Activated CD4-positive, alpha-beta T cell treated with anti-CD3 and anti-CD28 coated beads, Interleukin-2, amount 50 U/mL, for 48 hours (primary cell): ENCODE results near the gene ARHGAP30.

ENCODE experiments used
- DNase-seq, 2 experiments: peaks; one replicate each; pipeline ENCODE4 v3.0.0-alpha.2; 2020

Gene ARHGAP30

DNA sequence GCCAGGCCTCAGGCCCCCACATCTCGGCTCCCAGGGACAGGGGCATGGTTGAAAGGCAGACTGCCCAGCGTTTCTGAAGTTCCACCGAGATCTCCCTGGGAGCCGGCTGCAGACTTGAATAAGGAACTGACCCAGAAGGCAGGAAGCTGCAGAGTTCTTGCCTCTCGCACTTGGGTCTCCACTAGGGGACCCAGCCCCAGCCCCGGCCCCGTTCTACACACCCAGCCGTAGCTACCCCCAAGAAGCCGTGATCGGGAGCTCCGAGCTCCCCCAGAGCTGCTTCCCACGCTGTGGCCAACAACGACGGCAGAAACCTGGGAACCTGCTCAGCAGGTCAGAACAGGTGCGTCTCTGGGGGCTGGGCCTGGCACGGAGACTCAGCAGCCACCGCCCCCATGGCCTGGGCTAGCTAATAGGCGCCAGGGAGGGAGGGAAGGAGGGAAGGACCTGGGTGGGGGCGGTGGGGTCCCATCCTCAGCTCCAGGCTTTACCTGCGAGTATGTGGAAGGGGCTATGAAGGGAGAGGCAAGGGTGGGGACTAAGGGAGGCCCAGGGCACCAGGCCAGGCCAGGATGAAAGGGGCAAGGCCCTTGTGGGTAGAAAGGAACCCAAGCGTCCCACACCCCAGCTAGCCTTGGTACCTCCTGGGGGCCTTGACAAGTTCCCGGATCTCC is 19.7 kb upstream of the ARHGAP30 start, which contains the start of gene NECTIN4:
NECTIN4 (minus strand) TSS at position 308 of the 674 bp plus-strand sequence; CDS start at position 46, 262 bp downstream.
- DNase-seq, result no peak

DNA sequence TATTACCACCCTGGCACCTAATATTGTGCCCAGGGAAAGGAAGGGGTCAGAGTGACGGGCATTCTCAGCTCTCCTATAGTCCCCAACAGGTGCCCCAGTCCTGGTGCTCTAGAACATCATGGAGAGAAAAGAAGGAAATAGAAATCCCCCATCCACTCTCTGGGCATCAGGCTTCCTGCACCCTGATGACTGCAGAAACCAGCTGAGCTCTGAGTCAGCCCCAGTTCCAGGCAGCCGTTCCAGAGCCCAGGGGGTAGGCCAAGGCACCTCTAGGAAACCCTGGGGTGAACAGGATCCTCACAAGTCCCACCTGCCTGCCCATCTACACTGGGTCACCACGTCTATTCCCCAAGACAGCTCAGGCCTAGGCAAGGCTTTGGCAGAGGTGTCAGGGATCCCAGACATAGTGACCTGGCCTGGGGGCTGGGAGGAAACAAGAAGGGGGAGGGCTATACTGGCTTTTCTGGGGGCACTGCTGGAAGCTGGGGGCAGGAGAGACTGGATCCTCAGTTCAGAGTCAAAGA is 19.0 kb upstream of the ARHGAP30 start:
- no peak for DNase-seq

DNA sequence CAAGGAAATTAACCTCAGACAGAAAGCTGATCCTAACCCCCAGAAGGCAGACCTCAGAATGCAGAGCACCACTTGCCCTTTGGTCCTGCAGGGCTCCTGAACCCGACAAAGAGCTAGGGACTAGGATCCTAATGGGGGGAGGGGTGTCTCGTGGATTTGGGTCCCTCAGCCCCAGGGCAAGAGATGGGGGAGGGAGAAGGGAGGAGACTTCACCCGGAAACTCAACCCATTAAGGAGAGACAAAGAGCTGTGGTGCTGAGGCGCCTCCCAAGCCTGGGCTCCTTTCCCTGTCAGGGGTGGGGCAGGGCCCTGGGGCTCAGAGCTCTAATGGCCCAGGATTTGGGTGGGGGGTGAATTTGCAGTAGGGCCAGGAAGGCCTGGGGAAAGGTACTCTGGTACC is 16.8 kb upstream of the ARHGAP30 start:
- DNase-seq, result no peak

DNA sequence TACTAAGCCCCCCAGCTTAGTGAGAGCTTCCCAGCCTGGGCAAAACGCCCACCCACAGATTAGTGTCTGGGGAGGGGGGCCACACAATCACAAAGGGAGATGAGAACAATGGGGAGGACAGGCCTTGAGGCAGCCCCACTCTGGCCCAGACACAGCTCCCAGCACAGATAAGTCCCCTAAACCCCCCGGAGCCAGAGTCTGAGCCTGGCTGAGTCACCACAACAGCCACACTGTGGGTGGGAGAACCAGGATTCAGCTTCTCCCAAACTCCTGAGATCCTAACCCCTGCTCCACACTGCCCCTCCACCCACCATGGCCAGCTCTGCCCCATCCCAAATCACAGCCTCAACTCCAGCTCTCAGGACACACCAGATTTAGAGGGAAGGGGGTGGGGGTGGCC is 15.5 kb upstream of the ARHGAP30 start:
- DNase-seq, result no peak

GRCh38 chr1:161084597-161084988 is 14.9 kb upstream of the ARHGAP30 start:
- DNase-seq, result no peak

DNA sequence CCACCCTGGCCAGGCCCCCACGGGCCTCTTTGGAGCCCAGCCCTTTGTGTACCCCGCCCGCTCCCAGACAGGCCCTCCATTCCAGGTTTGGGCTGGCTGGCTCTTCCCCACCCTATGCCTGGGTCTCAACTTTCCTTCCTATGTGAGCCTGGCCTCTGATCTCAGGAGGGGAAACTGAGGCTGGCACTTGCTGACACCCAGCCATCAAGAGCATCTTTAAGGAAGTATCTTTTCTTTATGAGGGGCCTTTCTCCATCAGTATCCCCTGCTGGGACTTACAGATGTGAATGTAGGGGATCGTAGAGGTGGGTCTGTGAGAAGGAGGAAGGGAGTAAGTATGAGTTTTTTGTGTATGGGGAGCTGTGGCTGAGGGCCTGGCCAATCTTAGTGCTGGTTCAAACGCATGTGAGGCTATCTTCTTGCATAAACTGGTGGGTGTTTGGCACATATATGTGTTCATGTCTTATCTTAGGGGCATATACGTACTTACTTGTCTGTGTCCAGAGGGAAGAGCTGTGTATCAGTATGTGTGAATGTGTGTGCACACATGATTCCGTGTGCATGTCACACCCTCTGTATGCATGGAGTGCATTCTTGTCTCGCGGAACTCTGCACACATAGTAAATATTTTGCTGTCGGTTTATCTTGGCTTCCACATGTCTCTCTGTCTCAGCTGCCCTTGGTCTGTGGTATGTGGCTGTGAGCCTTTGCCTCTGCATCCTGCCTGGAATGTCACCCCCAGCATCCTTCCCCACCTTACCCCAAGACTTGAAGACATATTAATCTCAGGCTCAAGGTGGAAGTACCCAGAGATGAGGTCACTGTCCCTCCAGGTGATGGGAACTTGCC is 14.3 kb upstream of the ARHGAP30 start:
- no peak for DNase-seq

DNA sequence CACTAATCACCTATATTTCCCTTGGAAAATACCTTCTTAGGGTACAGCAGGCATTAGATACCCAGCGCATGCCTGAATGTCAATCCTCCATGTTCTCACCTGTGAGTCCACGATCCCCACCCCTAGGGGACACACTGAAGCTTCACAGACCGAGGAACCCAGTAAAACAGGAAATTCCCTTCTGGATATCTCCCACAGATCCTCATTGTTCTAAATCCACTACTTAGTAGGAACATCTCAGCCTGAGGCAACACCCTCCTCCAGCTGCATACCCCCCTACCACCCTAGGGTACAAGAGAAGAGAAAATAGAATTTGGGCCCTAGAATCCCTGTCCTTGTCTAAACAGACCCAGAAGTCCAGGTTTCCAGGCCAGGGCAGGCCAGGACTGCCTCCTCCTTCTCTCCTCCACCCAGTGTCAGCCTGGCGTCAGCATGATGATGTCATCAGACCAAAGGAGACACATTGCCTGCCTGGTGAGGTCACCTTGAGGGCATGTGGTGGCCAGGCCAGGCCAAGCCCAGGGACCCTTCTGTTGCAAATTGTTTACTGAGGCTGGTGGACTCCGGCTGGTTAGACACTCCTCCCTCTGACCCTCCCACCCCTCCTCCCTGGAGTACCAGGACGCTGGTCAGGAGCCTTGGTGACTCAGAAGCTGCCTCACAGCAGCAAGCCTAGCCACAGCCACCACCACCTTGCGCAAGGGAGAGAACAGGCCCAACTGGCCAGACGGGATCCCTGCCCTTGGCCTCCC is 13.5 kb upstream of the ARHGAP30 start:
- no peak for DNase-seq

- no peak for DNase-seq
These were observed 12.8 kb upstream of the ARHGAP30 start for GRCh38 chr1:161082483-161082882.

- no peak for DNase-seq
These were observed 11.8 kb upstream of the ARHGAP30 start for GRCh38 chr1:161081519-161081918.

GRCh38 chr1:161080441-161081405 is 11.0 kb upstream of the ARHGAP30 start:
- DNase-seq, result no peak

- DNase-seq, result no peak
These were observed 9.9 kb upstream of the ARHGAP30 start for GRCh38 chr1:161079436-161080110.

- no peak for DNase-seq
These were observed 7.7 kb upstream of the ARHGAP30 start for GRCh38 chr1:161077426-161077825.

- no peak for DNase-seq
These were observed 6.7 kb upstream of the ARHGAP30 start for GRCh38 chr1:161076410-161076809.

- no peak for DNase-seq
These were observed 5.1 kb upstream of the ARHGAP30 start for GRCh38 chr1:161074676-161075368.

GRCh38 chr1:161073474-161074121 is 3.9 kb upstream of the ARHGAP30 start:
- DNase-seq, result no peak

DNA sequence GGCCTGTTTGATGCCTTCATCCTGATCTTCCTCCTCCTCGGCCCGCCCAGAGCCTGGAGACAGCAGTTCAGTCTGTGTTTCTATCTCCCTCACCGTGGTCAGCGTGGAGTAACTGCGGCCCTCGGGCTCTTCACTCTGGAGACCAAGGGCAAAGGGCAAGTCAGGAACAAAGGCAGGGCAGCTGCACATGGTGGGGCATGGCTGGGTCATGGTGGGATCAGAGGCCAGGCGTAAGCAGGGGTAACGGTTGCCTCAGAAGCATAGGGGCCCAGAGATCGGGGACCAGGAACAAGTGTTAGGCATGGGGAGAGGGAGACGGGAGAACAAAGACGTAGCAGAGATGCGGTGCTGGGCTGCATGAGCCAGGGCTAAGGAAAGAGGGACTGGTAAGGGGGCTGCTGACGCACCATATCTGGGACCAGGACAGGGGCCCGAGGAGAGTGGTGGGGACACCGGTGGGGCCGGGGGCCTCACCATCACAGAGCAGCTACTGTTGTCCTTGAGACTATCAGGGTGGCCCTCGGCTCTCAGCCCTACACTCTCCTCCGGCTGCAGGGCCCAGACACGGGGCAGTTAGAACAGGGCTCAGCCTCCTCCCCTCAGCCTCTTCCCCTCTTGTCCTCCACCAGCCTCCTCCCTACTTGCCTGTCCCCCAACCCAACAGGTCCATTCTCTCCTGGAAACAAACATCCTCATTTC is 3.2 kb upstream of the ARHGAP30 start:
- no peak for DNase-seq

DNA sequence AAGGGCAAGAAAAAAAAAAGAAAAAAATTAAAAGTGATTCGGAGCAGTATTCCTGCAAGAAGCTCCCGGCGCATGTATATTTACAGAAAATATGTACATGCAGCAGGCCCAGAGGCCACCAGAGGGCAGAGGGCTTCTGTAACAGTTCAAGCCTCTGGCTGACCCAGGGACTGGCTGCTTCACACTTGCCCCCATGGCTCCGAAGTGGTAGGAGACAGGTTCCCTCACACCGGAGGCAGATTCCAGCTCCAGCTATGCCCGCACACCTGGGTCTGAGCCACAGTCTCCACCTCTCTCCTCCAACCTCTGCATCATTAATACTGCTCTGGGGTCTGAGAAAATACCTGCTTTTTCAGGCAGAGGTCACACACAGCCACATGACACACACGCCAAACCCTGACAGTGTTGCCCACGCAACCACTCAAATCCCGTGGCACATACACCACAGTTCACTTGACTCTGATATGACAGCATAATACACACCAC is 2.2 kb upstream of the ARHGAP30 start:
- DNase-seq, result peak; percentile 56 to 64

DNA sequence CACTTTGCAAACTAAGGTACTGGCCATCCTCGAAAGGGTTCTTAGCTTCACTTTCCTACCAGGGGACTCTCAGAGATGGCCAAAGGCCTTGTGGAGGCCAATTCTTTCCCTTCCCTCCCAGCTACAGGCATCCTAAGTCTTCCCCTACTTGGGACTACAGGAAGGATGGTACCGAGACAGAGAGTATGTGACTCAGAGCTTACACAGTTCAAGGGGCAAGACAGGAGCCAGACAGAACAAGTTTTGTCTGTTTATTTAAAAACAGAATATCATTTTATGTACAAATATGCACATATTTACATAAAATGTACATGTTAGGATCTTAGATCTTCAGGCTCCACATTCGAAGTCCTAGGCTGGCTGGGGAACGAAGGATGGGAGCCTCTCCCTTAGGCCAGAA is 1.1 kb upstream of the ARHGAP30 start:
- no peak for DNase-seq

GRCh38 chr1:161069241-161069640 is 450 bp downstream of the ARHGAP30 start:
- peak; percentile 28 to 37 for DNase-seq
